Testis (tissue), 2 donors: ENCODE results near the gene AJM1.

Source experiments
- CTCF ChIP-seq, 3 experiments: fragments of 450-650 bp in 2 of 3; fragments of 200-600 bp in 1 of 3; sonication (generic) in 1 of 3; IDR thresholded peaks; one replicate each; pipeline ENCODE4 v1.5.1; 2016 to 2019; ENCODE audit warnings: antibody characterized with exemption in 3 of 3, mild to moderate bottlenecking in 2 of 3, moderate library complexity in 1 of 3
- POLR2A ChIP-seq: fragments of 450-650 bp; IDR thresholded peaks from one replicate; pipeline ENCODE4 v1.6.1; 2017; ENCODE audit warnings: antibody characterized with exemption, mild to moderate bottlenecking, moderate library complexity

GRCh38 chr9:136799854-136800657 lies 42.2 kb upstream of the AJM1 start:
- TF ChIP-seq CTCF (IDR thresholded peaks at IDR 0.05) (no peak), POLR2A (no peak)
